ENCODE data around the gene PIP5K1C.

GRCh38 chr19:3627351-3627723 is 72.9 kb downstream of the PIP5K1C start:
- TF ChIP-seq, protein P1, sequence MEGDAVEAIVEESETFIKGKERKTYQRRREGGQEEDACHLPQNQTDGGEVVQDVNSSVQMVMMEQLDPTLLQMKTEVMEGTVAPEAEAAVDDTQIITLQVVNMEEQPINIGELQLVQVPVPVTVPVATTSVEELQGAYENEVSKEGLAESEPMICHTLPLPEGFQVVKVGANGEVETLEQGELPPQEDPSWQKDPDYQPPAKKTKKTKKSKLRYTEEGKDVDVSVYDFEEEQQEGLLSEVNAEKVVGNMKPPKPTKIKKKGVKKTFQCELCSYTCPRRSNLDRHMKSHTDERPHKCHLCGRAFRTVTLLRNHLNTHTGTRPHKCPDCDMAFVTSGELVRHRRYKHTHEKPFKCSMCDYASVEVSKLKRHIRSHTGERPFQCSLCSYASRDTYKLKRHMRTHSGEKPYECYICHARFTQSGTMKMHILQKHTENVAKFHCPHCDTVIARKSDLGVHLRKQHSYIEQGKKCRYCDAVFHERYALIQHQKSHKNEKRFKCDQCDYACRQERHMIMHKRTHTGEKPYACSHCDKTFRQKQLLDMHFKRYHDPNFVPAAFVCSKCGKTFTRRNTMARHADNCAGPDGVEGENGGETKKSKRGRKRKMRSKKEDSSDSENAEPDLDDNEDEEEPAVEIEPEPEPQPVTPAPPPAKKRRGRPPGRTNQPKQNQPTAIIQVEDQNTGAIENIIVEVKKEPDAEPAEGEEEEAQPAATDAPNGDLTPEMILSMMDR (IDR thresholded peaks at IDR 0.05; ENCODE audit: poor library complexity, severe bottlenecking), result no peak
- TF ChIP-seq EZH2 (IDR thresholded peaks at IDR 0.05; ENCODE audit: borderline replicate concordance, insufficient read depth, low read length, poor library complexity, severe bottlenecking) (no peak), TAF1 (IDR thresholded peaks at IDR 0.05; ENCODE audit: low read depth) (no peak), EP300 (conservative IDR thresholded peaks at IDR 0.05; ENCODE audit: poor library complexity, severe bottlenecking) (no peak), POLR2AphosphoS5 (IDR thresholded peaks at IDR 0.05) (no peak)
- TF ChIP-seq, protein P2, sequence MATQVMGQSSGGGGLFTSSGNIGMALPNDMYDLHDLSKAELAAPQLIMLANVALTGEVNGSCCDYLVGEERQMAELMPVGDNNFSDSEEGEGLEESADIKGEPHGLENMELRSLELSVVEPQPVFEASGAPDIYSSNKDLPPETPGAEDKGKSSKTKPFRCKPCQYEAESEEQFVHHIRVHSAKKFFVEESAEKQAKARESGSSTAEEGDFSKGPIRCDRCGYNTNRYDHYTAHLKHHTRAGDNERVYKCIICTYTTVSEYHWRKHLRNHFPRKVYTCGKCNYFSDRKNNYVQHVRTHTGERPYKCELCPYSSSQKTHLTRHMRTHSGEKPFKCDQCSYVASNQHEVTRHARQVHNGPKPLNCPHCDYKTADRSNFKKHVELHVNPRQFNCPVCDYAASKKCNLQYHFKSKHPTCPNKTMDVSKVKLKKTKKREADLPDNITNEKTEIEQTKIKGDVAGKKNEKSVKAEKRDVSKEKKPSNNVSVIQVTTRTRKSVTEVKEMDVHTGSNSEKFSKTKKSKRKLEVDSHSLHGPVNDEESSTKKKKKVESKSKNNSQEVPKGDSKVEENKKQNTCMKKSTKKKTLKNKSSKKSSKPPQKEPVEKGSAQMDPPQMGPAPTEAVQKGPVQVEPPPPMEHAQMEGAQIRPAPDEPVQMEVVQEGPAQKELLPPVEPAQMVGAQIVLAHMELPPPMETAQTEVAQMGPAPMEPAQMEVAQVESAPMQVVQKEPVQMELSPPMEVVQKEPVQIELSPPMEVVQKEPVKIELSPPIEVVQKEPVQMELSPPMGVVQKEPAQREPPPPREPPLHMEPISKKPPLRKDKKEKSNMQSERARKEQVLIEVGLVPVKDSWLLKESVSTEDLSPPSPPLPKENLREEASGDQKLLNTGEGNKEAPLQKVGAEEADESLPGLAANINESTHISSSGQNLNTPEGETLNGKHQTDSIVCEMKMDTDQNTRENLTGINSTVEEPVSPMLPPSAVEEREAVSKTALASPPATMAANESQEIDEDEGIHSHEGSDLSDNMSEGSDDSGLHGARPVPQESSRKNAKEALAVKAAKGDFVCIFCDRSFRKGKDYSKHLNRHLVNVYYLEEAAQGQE (IDR thresholded peaks at IDR 0.05; ENCODE audit: borderline replicate concordance), result no peak
